Astrocyte of the cerebellum (primary cell): ENCODE measurements around the gene LRRC8D.
"Not testable (repeated sequence)": the region's sequence is repeated elsewhere in the genome, so short reads cannot be mapped to it uniquely, and the experiment has no call there.

Experiments
- DNase-seq: peaks from one replicate; pipeline ENCODE4 v3.0.0-alpha.2; 2011; ENCODE audit warnings: low read depth
- H3K4me3 ChIP-seq: 2 replicates; pipeline ENCODE4 v1.5.1; 2011; ENCODE audit warnings: mild to moderate bottlenecking, low read depth, low read length, moderate library complexity
- CTCF ChIP-seq: IDR thresholded peaks from 2 replicates; pipeline ENCODE4 v1.5.1; 2012; ENCODE audit warnings: low read length, low read depth, moderate library complexity, mild to moderate bottlenecking; ENCODE audit errors: missing control alignments
- in situ Hi-C: cut with HindIII; loops from 2 replicates; pipeline ENCODE4 v1.10.0; 2017; ENCODE audit warnings: low sequenced_read_pairs

Gene LRRC8D

DNA sequence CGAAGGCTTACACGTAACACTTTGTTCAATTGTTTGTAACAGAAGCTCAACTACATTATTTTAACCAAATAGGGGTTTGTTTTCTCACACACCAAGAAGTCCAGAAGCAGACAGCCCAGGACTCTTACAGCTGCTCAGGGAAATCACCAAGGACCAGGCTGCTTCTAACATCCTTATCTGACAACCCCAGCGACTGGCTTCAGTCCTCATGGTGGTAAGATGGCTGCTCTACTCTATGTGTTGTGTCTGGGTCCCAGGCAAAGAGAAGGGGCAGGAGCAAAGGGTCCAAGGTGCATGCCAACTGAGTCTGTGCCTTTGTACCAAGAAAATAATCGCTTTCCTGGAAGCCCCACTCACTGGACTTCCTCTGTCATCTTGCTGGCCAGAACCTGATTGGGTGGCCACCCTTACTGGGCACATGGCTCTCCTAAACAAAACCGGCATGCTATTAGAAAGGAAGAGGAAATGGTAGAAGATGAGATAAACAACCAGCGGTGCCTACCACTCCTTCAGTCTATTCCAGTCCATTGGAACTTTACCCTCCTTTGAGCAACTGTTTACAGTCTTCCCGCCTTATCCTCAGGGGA, 34.1 kb upstream of the LRRC8D start:
- no peak for DNase-seq
- TF ChIP-seq CTCF, result no peak
- no peak overlapping the region for H3K4me3 ChIP-seq
- in situ Hi-C loops, result no loop called here

DNA sequence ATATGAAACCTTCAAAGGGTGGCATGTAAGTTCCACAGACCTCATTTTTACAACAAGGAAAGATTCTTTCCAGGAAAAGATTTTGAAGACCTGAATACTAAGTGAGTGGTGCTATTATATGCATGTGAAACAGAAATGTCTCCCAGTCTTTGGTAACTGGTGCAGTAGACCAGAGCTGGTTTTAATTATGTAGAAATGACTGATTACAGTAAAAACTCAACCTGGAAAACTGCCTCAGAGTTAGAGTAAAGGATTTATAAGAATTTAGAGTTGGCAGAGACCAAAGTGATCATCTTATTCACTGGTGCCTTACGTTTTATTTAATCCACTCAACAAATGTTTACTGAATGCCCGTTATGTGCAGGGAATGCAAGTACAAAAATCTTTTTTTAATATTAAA, 30.2 kb upstream of the LRRC8D start:
- no peak for TF ChIP-seq CTCF
- no peak overlapping the region for H3K4me3 ChIP-seq
- no peak for DNase-seq
- in situ Hi-C loops, result no loop called here

DNA sequence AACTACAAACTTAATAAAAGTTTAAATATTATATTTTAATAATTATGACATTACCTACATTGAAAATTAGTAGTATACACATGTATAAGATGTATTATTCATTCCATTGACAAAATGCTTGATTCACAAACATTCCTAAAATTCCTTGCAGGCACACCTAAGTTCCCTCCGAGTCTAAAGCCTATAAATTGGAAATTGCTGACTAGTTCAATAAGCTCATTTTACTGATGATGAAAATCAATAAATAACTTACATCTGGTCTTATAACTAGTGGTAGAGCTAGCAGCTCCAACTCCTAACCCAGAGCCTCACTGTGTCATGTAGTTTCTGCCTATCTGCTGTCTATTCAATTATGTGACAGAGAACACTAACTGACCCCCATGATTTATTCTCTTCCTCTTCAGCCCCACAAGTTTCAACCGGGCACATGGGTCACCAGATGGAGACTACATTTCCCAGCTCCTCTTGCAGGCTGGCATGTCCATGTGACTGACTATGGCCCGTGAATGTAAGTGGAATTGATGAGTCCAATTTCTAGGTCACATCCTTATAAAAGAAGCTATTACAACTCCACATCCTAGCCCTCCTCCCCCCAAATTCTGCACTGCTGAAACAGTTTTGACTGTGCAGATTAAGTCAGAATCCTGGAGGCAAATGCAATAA, 29.6 kb upstream of the LRRC8D start:
- TF ChIP-seq CTCF, result no peak

DNA sequence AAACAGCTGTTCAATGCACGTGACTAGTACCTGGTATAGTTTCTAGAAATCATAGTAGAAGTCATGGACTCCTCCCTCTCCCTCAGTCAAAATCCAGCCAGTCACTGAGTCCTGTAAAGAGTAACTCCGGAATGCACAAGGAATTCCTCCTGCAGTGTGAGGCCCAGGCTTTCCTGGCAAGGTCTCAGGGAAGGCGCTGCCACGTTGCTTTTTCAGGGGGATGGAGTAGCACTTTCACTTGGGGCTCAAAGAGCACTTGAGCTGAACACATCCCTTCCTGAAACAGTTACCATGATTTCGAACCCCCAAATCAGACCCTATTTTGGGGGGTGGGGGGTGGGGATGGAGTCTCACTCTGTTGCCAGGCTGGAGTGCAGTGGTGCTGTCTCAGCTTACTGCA, 26.4 kb upstream of the LRRC8D start:
- no peak for TF ChIP-seq CTCF
- in situ Hi-C loops, result no loop called here
- no peak overlapping the region for H3K4me3 ChIP-seq
- DNase-seq, result peak; percentile 48

More for the DNA sequence above, 29.6 kb upstream of the LRRC8D start:
- H3K4me3 ChIP-seq, result no peak overlapping the region
- DNase-seq, result no peak
- in situ Hi-C loops, result no loop called here

- in situ Hi-C loops, DNase-seq, H3K4me3 ChIP-seq: not testable (repeated sequence)
Observed at GRCh38 chr1:89795571-89795970, 25.3 kb upstream of the LRRC8D start.

GRCh38 chr1:89797876-89798275, 23.0 kb upstream of the LRRC8D start:
- H3K4me3 ChIP-seq, in situ Hi-C loops, DNase-seq: not testable (repeated sequence)

DNA sequence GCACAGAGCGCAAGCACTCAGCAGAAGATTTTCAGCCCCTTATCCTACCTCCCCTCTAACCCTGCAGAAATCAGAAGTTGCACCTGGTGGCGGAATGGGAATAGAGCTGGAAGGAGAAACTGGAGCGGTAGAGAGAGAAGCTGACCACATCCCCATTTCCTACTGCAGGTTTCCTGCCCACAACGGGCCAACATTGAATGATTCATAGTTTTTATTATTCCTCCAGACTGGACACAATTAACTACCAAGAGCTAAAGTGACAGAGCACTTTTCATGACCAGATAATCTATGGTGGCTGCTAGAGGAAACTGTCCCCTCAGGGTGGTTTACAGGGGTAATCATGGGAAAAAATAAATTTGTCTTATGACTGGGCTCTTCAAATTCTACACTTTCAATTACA, 21.3 kb upstream of the LRRC8D start:
- no peak for DNase-seq
- in situ Hi-C loops, result no loop called here
- no peak for TF ChIP-seq CTCF
- no peak overlapping the region for H3K4me3 ChIP-seq
